HepG2 (cell line): ENCODE data around the gene PIK3R5.

Experiments
- CTCF ChIP-seq: sonication (generic); formaldehyde crosslinking; IDR thresholded peaks from 2 replicates; pipeline ENCODE4 v1.5.0; 2020; ENCODE audit warnings: mild to moderate bottlenecking, missing genetic modification reagents, moderate library complexity
- EED ChIP-seq: sonication (generic); formaldehyde crosslinking; IDR thresholded peaks from 2 replicates; pipeline ENCODE4 v1.5.0; 2020; ENCODE audit warnings: mild to moderate bottlenecking, missing genetic modification reagents
- GABPA ChIP-seq, 2 experiments: IDR thresholded peaks; 2 replicates each; pipeline ENCODE4 v1.6.1; 2011 to 2016; ENCODE audit warnings: low read depth in 2 of 2, low read length in 1 of 2, missing biosample characterization in 1 of 2, missing genetic modification characterization in 1 of 2
- YEATS4 ChIP-seq: sonication (generic); formaldehyde crosslinking; IDR thresholded peaks from 2 replicates; pipeline ENCODE4 v1.4.0; 2020; ENCODE audit warnings: missing genetic modification reagents, borderline replicate concordance
- ZBTB33 ChIP-seq: sonication (generic); formaldehyde crosslinking; IDR thresholded peaks from 2 replicates; pipeline ENCODE4 v1.4.0; 2020; ENCODE audit warnings: missing genetic modification reagents
- ZNF607 ChIP-seq: sonication (generic); formaldehyde crosslinking; IDR thresholded peaks from 2 replicates; pipeline ENCODE4 v1.5.1; 2020; ENCODE audit warnings: missing genetic modification reagents, mild to moderate bottlenecking, borderline replicate concordance

- TF ChIP-seq ZNF607 (CRISPR knock-in tag) = no peak
- no peak for TF ChIP-seq CTCF (CRISPR knock-in tag)
- TF ChIP-seq YEATS4 (CRISPR knock-in tag) = no peak
- no peak for TF ChIP-seq GABPA (IDR thresholded peaks at IDR 0.05; ENCODE audit: low read depth, low read length)
- no peak for TF ChIP-seq GABPA (CRISPR knock-in tag; IDR thresholded peaks at IDR 0.05; ENCODE audit: low read depth)
- no peak for TF ChIP-seq EED (CRISPR knock-in tag)
- TF ChIP-seq ZBTB33 = no peak
Measured at GRCh38 chr17:8836821-8837562, 128.5 kb downstream of the PIK3R5 start.
